Gastroesophageal sphincter (tissue), 4 donors: ENCODE data around the gene PPM1L. TPM values are rescaled to one million over a fixed set of nuclear protein-coding genes. Genes with fewer than 3 reads are reported as not detected.

Experiments used
- ATAC-seq: fragments of 150-250 bp; one replicate; pipeline ENCODE4 v1.9.1; 2016; ENCODE audit warnings: mild to moderate bottlenecking, moderate library complexity
- H3K27ac ChIP-seq, 4 donors: fragments of 200-600 bp; sonication (generic) in 3 of 4; 1 replicate in 3 of 4; 2 replicates in 1 of 4; pipeline ENCODE4 v1.5.1; 2016 to 2019
- H3K27me3 ChIP-seq: fragments of 200-600 bp; sonication (generic); one replicate; pipeline ENCODE4 v1.5.1; 2019
- H3K36me3 ChIP-seq, 2 donors: fragments of 200-600 bp; sonication (generic); one replicate each; pipeline ENCODE4 v1.5.1; 2019; ENCODE audit warnings: control low read depth in 1 of 2
- H3K4me1 ChIP-seq, 3 donors: fragments of 200-600 bp; sonication (generic); 1 replicate in 2 of 3; 2 replicates in 1 of 3; pipeline ENCODE4 v1.5.1; 2016 to 2019; ENCODE audit warnings: control low read depth in 2 of 3
- H3K4me3 ChIP-seq, 2 donors: fragments of 200-600 bp; sonication (generic); one replicate each; pipeline ENCODE4 v1.5.1; 2019; ENCODE audit warnings: mild to moderate bottlenecking in 1 of 2, moderate library complexity in 1 of 2
- H3K9me3 ChIP-seq, 3 donors: fragments of 200-600 bp; sonication (generic); one replicate each; pipeline ENCODE4 v1.5.1; 2017 to 2019; ENCODE audit warnings: control low read depth in 2 of 3
- EP300 ChIP-seq: sonication (generic); formaldehyde crosslinking; IDR thresholded peaks from one replicate; pipeline ENCODE4 v1.6.1; 2017; ENCODE audit warnings: antibody characterized with exemption, mild to moderate bottlenecking
- POLR2A ChIP-seq, 2 donors: fragments of 450-650 bp; IDR thresholded peaks; one replicate each; pipeline ENCODE4 v1.6.1; 2017; ENCODE audit warnings: antibody characterized with exemption in 2 of 2, mild to moderate bottlenecking in 2 of 2, moderate library complexity in 1 of 2
- POLR2AphosphoS5 ChIP-seq: sonication (generic); formaldehyde crosslinking; IDR thresholded peaks from one replicate; pipeline ENCODE4 v1.6.1; 2017; ENCODE audit warnings: antibody characterized with exemption
- WGBS, 2 donors: methylation state at CpG; one replicate each; pipeline ENCODE4 v1.1.5; 2018; ENCODE audit warnings: low coverage in 1 of 2; 5-methylcytosine and 5-hydroxymethylcytosine counted together
- total RNA-seq, 4 donors: library from RNA; depleted of rRNA; stranded (reverse); fragments of >200 nt; gene quantifications; one replicate each; pipeline ENCODE4 v1.1.0, GENCODE V29; 2016
- TF ChIP-seq, protein P1 (sequence below), 4 experiments: fragments of 200-600 bp in 2 of 4; fragments of 450-650 bp in 2 of 4; sonication (generic) in 1 of 4; IDR thresholded peaks; one replicate each; pipeline ENCODE4 v1.5.1; 2017 to 2019; ENCODE audit warnings: antibody characterized with exemption in 4 of 4, mild to moderate bottlenecking in 2 of 4, moderate library complexity in 2 of 4

The PPM1L gene
- total RNA-seq, 4 donors from 2014 or later, result 47.4 to 93.1 (median 60.6) TPM

DNA sequence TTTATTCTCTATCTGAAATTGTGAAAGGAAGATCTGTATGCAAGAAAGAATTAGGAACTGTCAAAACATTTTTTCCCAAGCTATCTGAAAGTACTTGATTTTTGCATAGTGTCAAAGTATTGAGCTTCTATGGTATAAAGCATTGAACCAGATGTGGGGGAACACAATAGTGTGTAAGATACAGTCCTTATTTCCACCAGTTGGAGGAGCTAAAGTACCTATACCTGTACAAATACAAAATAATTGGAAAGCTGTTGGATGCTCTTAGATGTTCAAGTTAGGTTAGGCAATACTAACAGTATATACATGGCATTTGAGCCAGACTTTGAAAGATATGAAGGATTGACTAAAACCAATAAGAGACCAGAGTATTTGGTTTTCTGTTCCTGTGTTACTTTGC is 200.8 kb downstream of the PPM1L start:
- no peak for TF ChIP-seq EP300
- TF ChIP-seq, protein P1, sequence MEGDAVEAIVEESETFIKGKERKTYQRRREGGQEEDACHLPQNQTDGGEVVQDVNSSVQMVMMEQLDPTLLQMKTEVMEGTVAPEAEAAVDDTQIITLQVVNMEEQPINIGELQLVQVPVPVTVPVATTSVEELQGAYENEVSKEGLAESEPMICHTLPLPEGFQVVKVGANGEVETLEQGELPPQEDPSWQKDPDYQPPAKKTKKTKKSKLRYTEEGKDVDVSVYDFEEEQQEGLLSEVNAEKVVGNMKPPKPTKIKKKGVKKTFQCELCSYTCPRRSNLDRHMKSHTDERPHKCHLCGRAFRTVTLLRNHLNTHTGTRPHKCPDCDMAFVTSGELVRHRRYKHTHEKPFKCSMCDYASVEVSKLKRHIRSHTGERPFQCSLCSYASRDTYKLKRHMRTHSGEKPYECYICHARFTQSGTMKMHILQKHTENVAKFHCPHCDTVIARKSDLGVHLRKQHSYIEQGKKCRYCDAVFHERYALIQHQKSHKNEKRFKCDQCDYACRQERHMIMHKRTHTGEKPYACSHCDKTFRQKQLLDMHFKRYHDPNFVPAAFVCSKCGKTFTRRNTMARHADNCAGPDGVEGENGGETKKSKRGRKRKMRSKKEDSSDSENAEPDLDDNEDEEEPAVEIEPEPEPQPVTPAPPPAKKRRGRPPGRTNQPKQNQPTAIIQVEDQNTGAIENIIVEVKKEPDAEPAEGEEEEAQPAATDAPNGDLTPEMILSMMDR (IDR thresholded peaks at IDR 0.05), result no peak
- TF ChIP-seq POLR2AphosphoS5, result no peak
- no peak for TF ChIP-seq POLR2A (IDR thresholded peaks at IDR 0.05)
- no peak for ATAC-seq
- peaks cover 0 to 9% (median 0%) of the 10 kb centered on the region in 3 donors for H3K4me1 ChIP-seq
- H3K27me3 ChIP-seq, result no peaks in the 10 kb centered on the region
- H3K27ac ChIP-seq, result no peak overlapping the region
- no peaks in the 10 kb centered on the region for H3K9me3 ChIP-seq
- H3K36me3 ChIP-seq, result no peaks in the 10 kb centered on the region
- H3K4me3 ChIP-seq, result no peak overlapping the region

DNA sequence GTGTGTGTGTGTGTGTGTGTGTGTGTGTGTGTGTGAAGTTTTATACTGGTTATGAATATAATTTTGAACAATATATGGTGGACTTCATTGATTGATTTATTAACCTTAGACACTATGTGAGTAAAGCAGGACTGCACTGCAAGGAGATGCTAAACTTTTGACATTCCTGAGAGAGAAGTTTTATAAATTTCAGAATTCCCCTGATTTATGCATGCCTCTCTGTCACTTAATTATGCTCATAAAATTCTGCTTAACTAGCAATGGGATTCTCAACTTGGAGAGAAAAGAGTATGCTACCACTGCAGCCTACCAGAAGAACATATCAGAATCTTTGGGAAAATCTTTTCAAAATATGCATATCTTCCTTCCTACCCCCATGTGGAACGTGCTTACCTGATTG is 204.5 kb downstream of the PPM1L start:
- TF ChIP-seq POLR2A (IDR thresholded peaks at IDR 0.05) (no peak), EP300 (no peak), POLR2AphosphoS5 (no peak)
- TF ChIP-seq, protein P1 (IDR thresholded peaks at IDR 0.05), result no peak
- ATAC-seq, result no peak
- H3K27me3 ChIP-seq, result no peaks in the 10 kb centered on the region
- H3K9me3 ChIP-seq, result no peaks in the 10 kb centered on the region
- no peaks in the 10 kb centered on the region for H3K36me3 ChIP-seq
- H3K4me1 ChIP-seq, result no peaks in the 10 kb centered on the region
- WGBS, 2 donors, result 77 to 80% methylated on average over 1 of the region's 1 CpG
- H3K4me3 ChIP-seq, result no peak overlapping the region
- no peak overlapping the region for H3K27ac ChIP-seq

DNA sequence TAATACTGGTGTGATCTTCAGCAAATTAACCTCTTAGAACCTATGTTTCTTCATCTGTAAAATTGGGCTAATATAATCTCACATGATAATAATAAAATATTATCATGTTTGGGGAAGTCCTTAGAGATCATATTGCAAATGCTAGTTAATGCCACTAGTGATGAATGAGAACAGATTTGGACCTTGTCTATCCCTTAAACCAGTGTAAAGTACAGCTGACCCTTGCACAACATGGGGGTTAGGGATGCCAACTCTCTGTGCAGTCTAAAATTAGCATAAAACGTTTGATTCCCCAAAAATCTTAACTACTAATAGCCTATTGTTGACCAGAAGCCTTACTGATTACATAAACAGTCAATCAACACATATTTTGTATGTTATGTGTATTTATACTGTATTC is 207.9 kb downstream of the PPM1L start:
- WGBS, 2 donors, result 0 to 14% methylated on average over 1 of the region's 1 CpG
- TF ChIP-seq POLR2AphosphoS5 (no peak), POLR2A (IDR thresholded peaks at IDR 0.05) (no peak), EP300 (no peak)
- TF ChIP-seq, protein P1 (IDR thresholded peaks at IDR 0.05), result no peak
- ATAC-seq, result no peak

DNA sequence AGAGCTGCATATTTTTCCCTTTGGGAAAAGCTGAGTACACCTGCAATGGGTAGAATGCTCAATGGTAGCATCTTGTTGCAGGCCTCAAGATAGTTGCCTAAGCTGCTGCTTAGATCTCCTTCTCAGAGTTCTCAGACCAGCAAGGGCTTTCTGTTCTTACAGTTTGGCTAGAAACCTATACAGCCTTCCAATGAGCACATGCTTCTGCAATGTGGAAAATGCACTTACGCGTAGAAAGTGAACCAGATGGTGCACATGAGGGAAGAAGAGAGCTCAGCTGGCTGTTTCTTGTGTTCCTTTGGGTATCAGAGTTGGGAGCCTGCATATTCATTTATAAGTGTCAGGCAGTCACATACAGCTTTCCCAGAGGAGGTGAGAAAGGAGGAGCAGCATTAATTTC is 212.7 kb downstream of the PPM1L start:
- TF ChIP-seq POLR2AphosphoS5 (no peak), EP300 (no peak), POLR2A (IDR thresholded peaks at IDR 0.05) (no peak)
- TF ChIP-seq, protein P1 (IDR thresholded peaks at IDR 0.05), result no peak
- H3K27me3 ChIP-seq, result no peaks in the 10 kb centered on the region
- H3K9me3 ChIP-seq, result no peaks in the 10 kb centered on the region
- H3K4me3 ChIP-seq, result no peak overlapping the region
- no peak for ATAC-seq
- 0% methylated on average over 2 of the region's 2 CpGs for WGBS, 2 donors
- H3K36me3 ChIP-seq, result no peaks in the 10 kb centered on the region
- H3K27ac ChIP-seq, result no peak overlapping the region
- peaks cover 0 to 9% (median 0%) of the 10 kb centered on the region in 3 donors for H3K4me1 ChIP-seq

More for the DNA sequence above, 207.9 kb downstream of the PPM1L start:
- H3K36me3 ChIP-seq, result no peaks in the 10 kb centered on the region
- H3K4me3 ChIP-seq, result no peak overlapping the region
- peaks cover 0 to 4% (median 0%) of the 10 kb centered on the region in 3 donors for H3K4me1 ChIP-seq
- no peaks in the 10 kb centered on the region for H3K27me3 ChIP-seq
- H3K27ac ChIP-seq, result no peak overlapping the region
- H3K9me3 ChIP-seq, result no peaks in the 10 kb centered on the region

DNA sequence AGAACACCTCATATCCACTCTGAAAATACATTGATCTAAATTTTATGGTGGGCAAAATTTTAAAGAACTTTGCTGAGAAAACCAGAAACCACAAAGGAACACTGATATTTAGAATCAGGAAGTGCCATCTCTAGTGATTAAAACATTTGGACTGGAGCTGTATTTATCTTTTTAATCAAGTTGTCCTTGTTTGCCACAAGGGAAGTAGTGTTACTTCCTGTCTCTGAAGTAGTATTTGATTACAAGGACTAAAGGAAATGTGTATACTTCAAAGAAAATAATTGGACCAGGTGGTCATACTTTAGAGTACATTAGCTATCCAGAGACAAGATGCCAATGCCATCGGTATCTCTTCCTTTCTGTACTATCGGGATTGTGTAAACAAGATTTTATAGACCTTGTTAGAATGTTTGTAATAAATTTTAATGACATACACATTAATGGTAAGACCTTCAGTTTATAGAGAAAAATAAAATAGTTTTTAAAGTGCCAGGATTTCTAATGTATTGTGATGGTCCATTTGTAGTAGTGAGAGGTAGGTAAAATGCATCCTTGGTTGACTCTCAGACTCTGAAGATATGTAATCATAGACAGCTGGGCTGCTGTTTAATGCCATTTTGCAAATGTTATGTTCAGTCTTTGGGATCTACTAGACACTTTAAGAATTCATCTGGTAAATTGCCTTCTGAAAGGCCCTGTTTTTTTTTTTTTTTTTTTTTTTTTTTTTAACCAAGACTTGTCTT is 217.2 kb downstream of the PPM1L start:
- H3K4me1 ChIP-seq, result peaks cover 0 to 9% (median 0%) of the 10 kb centered on the region in 3 donors
- 65 to 73% methylated on average over 2 of the region's 2 CpGs for WGBS, 2 donors
- no peaks in the 10 kb centered on the region for H3K9me3 ChIP-seq
- H3K27me3 ChIP-seq, result no peaks in the 10 kb centered on the region
- no peak for ATAC-seq
- TF ChIP-seq, protein P1 (IDR thresholded peaks at IDR 0.05), result no peak
- TF ChIP-seq EP300 (no peak), POLR2A (IDR thresholded peaks at IDR 0.05) (no peak), POLR2AphosphoS5 (no peak)
- no peak overlapping the region for H3K27ac ChIP-seq
- no peak overlapping the region for H3K4me3 ChIP-seq
- H3K36me3 ChIP-seq, result no peaks in the 10 kb centered on the region
